C4-2B (cell line): ENCODE results near the gene RBM39.
"Not testable (repeated sequence)": the region's sequence is repeated elsewhere in the genome, so short reads cannot be mapped to it uniquely, and the experiment has no call there.

ENCODE experiments used
- H3K27ac ChIP-seq: fragments of 450-650 bp; 2 replicates; pipeline ENCODE4 v1.5.1; 2017
- ZFX ChIP-seq: fragments of 450-650 bp; IDR thresholded peaks from 2 replicates; pipeline ENCODE4 v1.6.1; 2017
- TF ChIP-seq, protein P1 (sequence below): fragments of 450-650 bp; conservative IDR thresholded peaks from 2 replicates; pipeline ENCODE4 v1.5.1; 2017; ENCODE audit warnings: mild to moderate bottlenecking

RBM39 gene

DNA sequence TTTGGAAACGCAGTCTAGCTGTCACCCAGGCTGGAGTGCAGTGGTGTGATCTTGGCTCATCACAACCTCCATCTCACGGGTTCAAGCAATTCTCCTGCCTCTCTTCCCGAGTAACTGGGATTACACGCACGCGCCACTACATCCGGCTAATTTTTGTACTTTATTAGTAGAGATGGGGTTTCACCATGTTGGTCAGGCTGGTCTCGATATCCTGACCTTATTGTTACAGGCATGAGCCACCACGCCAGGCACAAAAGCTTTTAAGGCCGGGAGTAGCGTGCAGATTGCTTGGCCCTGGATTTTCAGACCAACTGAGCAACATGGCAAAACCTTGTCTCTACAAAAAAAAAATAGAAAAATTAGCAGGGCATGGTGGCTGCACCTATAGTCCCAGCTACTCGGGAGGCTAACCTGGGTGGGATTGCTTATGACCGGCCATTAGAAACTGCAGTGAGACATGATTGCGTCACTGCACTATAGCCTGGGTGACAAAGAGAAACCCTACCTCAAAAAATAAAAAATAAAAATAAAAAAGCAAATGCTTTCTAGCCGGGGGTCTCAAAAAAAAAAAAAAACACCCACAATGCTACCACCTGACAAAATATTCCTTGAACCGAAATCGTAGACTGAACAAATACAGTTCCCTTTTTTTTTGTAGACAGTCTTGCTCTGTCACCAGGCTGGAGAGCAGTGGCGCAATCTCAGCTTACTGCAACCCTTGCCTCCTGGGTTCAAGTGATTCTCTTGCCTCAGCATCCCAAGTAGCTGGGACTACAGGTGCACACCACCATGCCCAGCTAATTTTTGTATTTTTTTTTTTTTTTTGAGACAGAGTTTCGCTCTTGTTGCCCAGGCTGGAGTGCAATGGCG lies 15.0 kb downstream of the RBM39 start:
- no peak for TF ChIP-seq ZFX
- TF ChIP-seq, protein P1, sequence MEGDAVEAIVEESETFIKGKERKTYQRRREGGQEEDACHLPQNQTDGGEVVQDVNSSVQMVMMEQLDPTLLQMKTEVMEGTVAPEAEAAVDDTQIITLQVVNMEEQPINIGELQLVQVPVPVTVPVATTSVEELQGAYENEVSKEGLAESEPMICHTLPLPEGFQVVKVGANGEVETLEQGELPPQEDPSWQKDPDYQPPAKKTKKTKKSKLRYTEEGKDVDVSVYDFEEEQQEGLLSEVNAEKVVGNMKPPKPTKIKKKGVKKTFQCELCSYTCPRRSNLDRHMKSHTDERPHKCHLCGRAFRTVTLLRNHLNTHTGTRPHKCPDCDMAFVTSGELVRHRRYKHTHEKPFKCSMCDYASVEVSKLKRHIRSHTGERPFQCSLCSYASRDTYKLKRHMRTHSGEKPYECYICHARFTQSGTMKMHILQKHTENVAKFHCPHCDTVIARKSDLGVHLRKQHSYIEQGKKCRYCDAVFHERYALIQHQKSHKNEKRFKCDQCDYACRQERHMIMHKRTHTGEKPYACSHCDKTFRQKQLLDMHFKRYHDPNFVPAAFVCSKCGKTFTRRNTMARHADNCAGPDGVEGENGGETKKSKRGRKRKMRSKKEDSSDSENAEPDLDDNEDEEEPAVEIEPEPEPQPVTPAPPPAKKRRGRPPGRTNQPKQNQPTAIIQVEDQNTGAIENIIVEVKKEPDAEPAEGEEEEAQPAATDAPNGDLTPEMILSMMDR: no peak

DNA sequence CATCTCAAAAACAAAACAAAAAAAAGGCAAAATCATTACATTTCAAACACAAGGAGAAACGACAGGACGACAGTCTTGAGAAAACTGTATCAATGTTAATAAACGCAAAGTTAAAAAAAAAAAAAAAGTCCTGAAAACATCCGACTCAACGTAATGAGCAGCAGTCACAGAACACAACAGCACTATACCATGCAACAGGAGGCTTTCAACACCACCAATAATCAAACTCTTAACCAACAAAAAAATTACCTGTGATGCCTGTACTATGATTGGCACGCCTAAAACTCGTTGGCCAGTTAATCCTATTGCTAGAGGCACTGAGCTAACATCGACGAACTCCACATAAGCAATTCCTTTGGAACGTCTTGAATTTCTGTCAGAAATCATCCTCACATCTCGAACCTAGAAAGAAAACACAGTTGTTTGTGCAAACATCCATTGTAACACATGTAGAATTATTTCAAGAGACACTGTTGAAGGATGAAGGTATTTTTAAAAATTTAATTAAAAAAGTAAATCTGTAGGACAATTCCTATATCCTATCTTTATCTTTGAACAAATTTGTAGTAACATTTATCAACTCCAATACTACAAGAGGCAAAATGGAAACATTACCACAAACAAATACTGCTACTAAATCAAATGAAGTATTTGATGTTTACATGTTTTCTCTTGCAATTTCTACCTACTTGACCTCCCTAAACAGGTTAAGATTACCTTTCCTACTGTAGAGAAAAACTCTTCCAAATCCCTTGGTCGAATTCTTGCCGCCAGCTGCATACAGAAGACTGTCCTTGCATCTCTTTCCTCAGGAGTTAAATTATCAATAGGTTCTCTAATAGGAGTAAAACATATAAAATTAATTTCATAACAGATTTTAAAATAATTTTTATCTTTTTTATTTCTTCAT lies 17.5 kb downstream of the RBM39 start:
- no peak overlapping the region for H3K27ac ChIP-seq
- no peak for TF ChIP-seq ZFX
- TF ChIP-seq, protein P1: no peak

More for the DNA sequence above, 15.0 kb downstream of the RBM39 start:
- no peak overlapping the region for H3K27ac ChIP-seq

DNA sequence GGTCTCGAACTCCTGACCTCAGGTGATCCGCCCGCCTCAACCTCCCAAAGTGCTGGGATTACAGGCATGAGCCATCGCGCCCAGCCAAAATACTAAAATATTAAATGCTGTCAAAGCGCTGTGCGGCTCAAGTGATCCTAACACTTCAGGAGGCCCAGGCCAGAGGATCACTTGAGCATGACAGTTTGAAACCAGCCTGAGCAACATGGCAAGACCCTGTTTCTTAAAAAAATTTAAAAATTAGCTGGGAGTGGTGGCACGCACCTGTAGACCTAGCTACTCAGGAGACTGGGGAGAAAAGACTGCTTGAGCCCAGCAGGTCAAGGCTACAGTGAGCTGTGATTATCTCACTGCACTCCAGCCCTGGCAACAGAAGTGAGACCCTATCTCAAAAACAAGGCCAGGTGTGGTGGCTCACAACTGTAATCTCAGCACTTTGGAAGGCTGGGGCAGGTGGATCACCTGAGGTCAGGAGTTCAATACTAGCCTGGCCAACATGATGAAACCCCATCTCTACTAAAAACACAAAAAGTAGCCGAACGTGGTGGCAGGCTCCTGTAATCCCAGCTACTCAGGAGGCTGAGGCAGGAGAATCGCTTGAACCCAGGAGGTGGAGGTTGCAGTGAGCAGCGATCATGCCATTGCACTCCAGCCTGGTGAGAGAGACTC lies 18.3 kb downstream of the RBM39 start:
- H3K27ac ChIP-seq: not testable (repeated sequence)

DNA sequence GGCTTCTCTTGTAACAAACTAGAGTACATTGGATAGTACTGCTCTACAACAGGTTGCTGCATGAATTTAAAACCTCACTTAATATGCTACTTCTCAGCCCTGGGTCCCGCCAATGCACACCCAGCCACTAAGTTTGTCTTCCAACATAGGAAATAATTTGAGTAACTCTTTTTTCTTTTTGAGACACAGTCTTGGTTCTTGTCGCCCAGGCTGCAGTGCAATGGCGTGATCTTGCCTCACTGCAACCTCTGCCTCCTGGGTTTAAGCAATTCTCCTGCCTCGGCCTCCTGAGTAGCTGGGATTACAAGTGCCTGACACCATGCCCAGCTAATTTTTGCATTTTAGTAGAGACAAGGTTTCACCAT lies 18.8 kb downstream of the RBM39 start:
- H3K27ac ChIP-seq: not testable (repeated sequence)

DNA sequence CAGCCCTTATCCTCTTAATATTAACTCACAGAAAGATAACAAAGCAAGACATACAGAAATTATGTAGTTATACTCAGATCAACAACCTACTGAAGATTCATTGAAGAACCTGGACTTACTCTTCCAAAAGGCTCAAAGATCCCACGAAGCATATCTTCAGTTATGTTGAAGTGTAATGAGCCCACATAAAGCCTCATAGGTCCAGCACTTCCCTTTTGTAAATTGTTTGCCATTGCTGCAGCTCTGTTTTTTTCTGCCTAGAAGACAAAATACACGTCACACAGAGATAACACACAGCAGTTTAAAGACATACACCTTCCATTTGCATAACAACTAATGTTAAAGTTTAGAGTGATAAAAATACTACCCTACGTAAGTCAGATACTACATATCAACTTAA lies 20.4 kb downstream of the RBM39 start:
- TF ChIP-seq, protein P1: no peak
- no peak for TF ChIP-seq ZFX
- H3K27ac ChIP-seq: no peak overlapping the region

DNA sequence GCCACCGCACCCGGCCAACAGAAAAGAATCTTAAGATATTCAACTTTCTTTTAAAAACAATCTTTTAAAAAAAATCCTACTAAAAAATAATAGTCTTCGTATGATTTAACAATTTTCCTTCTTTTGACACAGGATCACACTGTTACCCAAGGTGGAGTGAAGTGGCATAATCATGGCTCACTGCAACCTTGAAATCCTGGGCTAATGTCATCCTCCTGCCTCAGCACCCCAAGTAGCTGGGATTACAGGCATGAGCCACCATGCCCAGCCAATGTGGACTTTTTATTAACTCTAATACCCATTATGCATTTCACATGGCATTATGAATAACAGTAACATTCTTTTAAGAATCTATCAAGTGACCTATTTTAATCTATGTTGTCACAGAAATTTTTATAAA lies 20.8 kb downstream of the RBM39 start:
- no peak overlapping the region for H3K27ac ChIP-seq

DNA sequence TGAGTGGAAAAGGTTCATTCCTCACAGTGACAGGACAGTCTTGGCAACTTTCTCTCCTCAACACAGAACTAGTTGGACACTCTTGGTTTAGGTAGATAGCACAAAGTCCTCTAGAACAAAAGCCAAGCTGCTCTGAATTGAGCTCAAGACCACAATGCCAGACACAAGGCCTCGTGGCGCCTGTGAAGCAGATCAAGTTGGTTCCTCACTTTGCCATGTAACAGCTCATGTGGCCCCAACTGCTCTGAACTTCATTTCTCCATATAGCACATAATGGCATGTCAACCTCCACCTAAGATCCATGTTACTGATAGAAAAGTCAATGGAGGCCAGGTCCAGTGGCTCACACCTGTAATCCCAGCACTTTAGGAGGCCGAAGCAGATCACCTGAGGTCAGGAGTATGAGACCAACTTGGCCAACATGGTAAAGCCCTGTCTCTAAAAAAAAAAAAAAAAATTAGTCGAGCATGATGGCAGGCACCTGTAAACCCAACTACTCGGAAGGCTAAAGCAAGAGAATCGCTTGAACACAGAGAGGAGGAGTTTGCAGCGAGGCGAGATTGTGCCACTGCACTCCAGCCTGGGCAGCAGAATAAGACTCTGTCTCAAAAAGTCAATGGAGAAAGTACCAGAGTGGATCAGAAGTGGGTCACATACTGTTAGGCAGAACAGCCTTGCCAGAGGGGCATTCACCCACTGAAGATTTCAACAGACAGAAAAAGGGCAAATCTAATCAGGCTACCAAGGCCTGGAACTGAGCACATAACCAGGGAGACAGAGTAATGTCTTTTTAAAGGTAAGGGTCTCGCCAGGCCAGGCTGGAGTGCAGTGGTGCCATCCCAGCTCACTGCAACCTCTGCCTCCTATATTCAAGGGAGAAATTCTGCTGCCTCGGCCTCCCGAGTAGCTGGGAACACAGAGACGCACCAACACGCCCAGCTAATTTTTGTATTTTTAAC lies 21.6 kb downstream of the RBM39 start:
- no peak overlapping the region for H3K27ac ChIP-seq

More for the DNA sequence above, 20.8 kb downstream of the RBM39 start:
- TF ChIP-seq ZFX: no peak
- TF ChIP-seq, protein P1: no peak

More for the DNA sequence above, 21.6 kb downstream of the RBM39 start:
- TF ChIP-seq, protein P1: no peak
- TF ChIP-seq ZFX: no peak
